Amniotic epithelial cell (primary cell): ENCODE results near the gene ADGRD1.

Source experiments
- DNase-seq: peaks from one replicate; pipeline ENCODE4 v3.0.0-alpha.2; 2010; ENCODE audit warnings: low read depth

Gene ADGRD1

GRCh38 chr12:131072451-131073230 is 118.9 kb downstream of the ADGRD1 start:
- no peak for DNase-seq

- no peak for DNase-seq
Measured at GRCh38 chr12:131074221-131075083, 120.7 kb downstream of the ADGRD1 start.

GRCh38 chr12:131075194-131075593 is 121.5 kb downstream of the ADGRD1 start:
- DNase-seq, result no peak

GRCh38 chr12:131075611-131076010 is 121.9 kb downstream of the ADGRD1 start:
- no peak for DNase-seq

- DNase-seq, result no peak
Measured at GRCh38 chr12:131076296-131076695, 122.6 kb downstream of the ADGRD1 start.

- DNase-seq, result no peak
Measured at GRCh38 chr12:131076791-131077747, 123.4 kb downstream of the ADGRD1 start.

GRCh38 chr12:131077931-131078391 is 124.3 kb downstream of the ADGRD1 start:
- DNase-seq, result no peak

GRCh38 chr12:131082290-131083194 is 128.8 kb downstream of the ADGRD1 start:
- no peak for DNase-seq

GRCh38 chr12:131084341-131085011 is 130.8 kb downstream of the ADGRD1 start:
- DNase-seq, result no peak

GRCh38 chr12:131085125-131085815 is 131.6 kb downstream of the ADGRD1 start:
- DNase-seq, result no peak

GRCh38 chr12:131085816-131086591 is 132.3 kb downstream of the ADGRD1 start:
- no peak for DNase-seq

GRCh38 chr12:131087302-131087818 is 133.7 kb downstream of the ADGRD1 start:
- no peak for DNase-seq

- DNase-seq, result no peak
Measured at GRCh38 chr12:131087991-131088700, 134.4 kb downstream of the ADGRD1 start.

GRCh38 chr12:131088701-131089530 is 135.2 kb downstream of the ADGRD1 start:
- no peak for DNase-seq

- no peak for DNase-seq
Measured at GRCh38 chr12:131089531-131090273, 136.0 kb downstream of the ADGRD1 start.
